ENCODE results near the gene TRPV4. TPM values are rescaled to one million over a fixed set of nuclear protein-coding genes. Genes with fewer than 3 reads are reported as not detected.

TRPV4 gene
- total and polyA plus RNA-seq, 2 experiments from 2014 or later: 2.3 to 4.7 TPM

- Histone ChIP-seq H3K9me3 (ENCODE audit: low read depth) (no peaks in the 10 kb centered on the region), H3K79me2 (no peaks in the 10 kb centered on the region), H2AFZ (no peak overlapping the region), H3K4me2 (no peak overlapping the region), H4K20me1 (ENCODE audit: insufficient read depth, poor library complexity, severe bottlenecking) (no peaks in the 10 kb centered on the region), H3K36me3 (replicated peaks; ENCODE audit: insufficient read depth, low read depth) (no peaks in the 10 kb centered on the region), H3K9me2 (replicated peaks; ENCODE audit: insufficient read depth) (no peaks in the 10 kb centered on the region), H3K4me3 (no peak overlapping the region), H3K27me3 (no peaks in the 10 kb centered on the region), H3K4me1 (ENCODE audit: insufficient read depth) (no peaks in the 10 kb centered on the region), H3K27ac (no peak overlapping the region)
- TF ChIP-seq, protein P1, sequence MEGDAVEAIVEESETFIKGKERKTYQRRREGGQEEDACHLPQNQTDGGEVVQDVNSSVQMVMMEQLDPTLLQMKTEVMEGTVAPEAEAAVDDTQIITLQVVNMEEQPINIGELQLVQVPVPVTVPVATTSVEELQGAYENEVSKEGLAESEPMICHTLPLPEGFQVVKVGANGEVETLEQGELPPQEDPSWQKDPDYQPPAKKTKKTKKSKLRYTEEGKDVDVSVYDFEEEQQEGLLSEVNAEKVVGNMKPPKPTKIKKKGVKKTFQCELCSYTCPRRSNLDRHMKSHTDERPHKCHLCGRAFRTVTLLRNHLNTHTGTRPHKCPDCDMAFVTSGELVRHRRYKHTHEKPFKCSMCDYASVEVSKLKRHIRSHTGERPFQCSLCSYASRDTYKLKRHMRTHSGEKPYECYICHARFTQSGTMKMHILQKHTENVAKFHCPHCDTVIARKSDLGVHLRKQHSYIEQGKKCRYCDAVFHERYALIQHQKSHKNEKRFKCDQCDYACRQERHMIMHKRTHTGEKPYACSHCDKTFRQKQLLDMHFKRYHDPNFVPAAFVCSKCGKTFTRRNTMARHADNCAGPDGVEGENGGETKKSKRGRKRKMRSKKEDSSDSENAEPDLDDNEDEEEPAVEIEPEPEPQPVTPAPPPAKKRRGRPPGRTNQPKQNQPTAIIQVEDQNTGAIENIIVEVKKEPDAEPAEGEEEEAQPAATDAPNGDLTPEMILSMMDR (IDR thresholded peaks at IDR 0.05; ENCODE audit: poor library complexity): no peak
- WGBS (ENCODE audit: low lambda C conversion rate, missing lambda C conversion rate): 91% methylated on average over 19 of the region's 19 CpGs
- no peak for DNase-seq (ENCODE audit: low spot score)
Measured at GRCh38 chr12:109797905-109798669, 35.1 kb downstream of the TRPV4 start.

- no peaks in the 10 kb centered on the region for H3K27me3 ChIP-seq
- H4K20me1 ChIP-seq (ENCODE audit: insufficient read depth, poor library complexity, severe bottlenecking): no peaks in the 10 kb centered on the region
- no peaks in the 10 kb centered on the region for H3K79me2 ChIP-seq
- no peak overlapping the region for H3K27ac ChIP-seq
- TF ChIP-seq EZH2 (IDR thresholded peaks at IDR 0.05; ENCODE audit: borderline replicate concordance): no peak
- TF ChIP-seq EZH2phosphoT487 (IDR thresholded peaks at IDR 0.05; ENCODE audit: low read depth, severe bottlenecking, unreplicated experiment): no peak
- TF ChIP-seq, protein P1 (IDR thresholded peaks at IDR 0.05; ENCODE audit: poor library complexity): no peak
- H3K9me2 ChIP-seq (replicated peaks; ENCODE audit: insufficient read depth): no peaks in the 10 kb centered on the region
- H3K9me3 ChIP-seq (ENCODE audit: low read depth): no peaks in the 10 kb centered on the region
- no peak overlapping the region for H3K4me2 ChIP-seq
- no peak overlapping the region for H2AFZ ChIP-seq
- DNase-seq (ENCODE audit: low spot score): no peak
- H3K4me1 ChIP-seq (ENCODE audit: insufficient read depth): no peaks in the 10 kb centered on the region
- no peaks in the 10 kb centered on the region for H3K36me3 ChIP-seq (replicated peaks; ENCODE audit: insufficient read depth, low read depth)
- WGBS (ENCODE audit: low lambda C conversion rate, missing lambda C conversion rate): 96% methylated on average over 2 of the region's 2 CpGs
- no peak overlapping the region for H3K4me3 ChIP-seq
Measured at GRCh38 chr12:109796057-109796456, 37.1 kb downstream of the TRPV4 start.

DNA sequence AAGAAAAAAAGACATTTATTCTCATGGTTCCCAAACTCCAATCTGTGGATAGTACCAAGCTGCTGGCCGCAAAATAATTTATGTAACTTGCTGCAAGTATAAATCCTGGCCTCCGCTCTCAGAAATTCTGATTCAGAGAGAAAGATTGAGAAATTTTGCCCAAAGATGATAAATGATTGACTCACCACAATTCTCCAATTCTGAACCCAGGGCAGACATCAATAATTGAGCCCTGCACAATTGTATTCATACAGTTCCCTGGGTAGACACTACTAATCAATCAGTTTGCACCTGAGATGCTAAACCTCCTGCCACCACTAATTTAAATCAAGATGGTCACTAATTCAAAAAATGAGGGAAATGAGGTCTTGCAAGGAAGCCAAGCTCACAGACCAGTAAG, 38.2 kb downstream of the TRPV4 start:
- Histone ChIP-seq H3K27me3 (no peaks in the 10 kb centered on the region), H3K9me2 (replicated peaks; ENCODE audit: insufficient read depth) (no peaks in the 10 kb centered on the region), H2AFZ (no peak overlapping the region), H3K4me1 (ENCODE audit: insufficient read depth) (no peaks in the 10 kb centered on the region), H3K27ac (no peak overlapping the region), H3K36me3 (replicated peaks; ENCODE audit: insufficient read depth, low read depth) (no peaks in the 10 kb centered on the region), H3K9me3 (ENCODE audit: low read depth) (no peaks in the 10 kb centered on the region), H3K4me2 (no peak overlapping the region), H4K20me1 (ENCODE audit: insufficient read depth, poor library complexity, severe bottlenecking) (no peaks in the 10 kb centered on the region), H3K4me3 (no peak overlapping the region), H3K79me2 (no peaks in the 10 kb centered on the region)
- DNase-seq (ENCODE audit: low spot score): no peak
- TF ChIP-seq, protein P1 (IDR thresholded peaks at IDR 0.05; ENCODE audit: poor library complexity): no peak
- no peak for TF ChIP-seq EZH2 (IDR thresholded peaks at IDR 0.05; ENCODE audit: borderline replicate concordance)
- TF ChIP-seq EZH2phosphoT487 (IDR thresholded peaks at IDR 0.05; ENCODE audit: low read depth, severe bottlenecking, unreplicated experiment): no peak
- WGBS (ENCODE audit: low lambda C conversion rate, missing lambda C conversion rate): 96% methylated on average over 2 of the region's 2 CpGs

All from hepatocyte (in vitro differentiated cells).